Measurements from ENCODE around the gene TOMM20. TPM values are rescaled to one million over a fixed set of nuclear protein-coding genes. Genes with fewer than 3 reads are reported as not detected.
"Not testable (repeated sequence)": the region's sequence is repeated elsewhere in the genome, so short reads cannot be mapped to it uniquely, and the experiment has no call there.

The TOMM20 gene
- total RNA-seq, 1 experiment from 2014 or later, result 184 TPM

DNA sequence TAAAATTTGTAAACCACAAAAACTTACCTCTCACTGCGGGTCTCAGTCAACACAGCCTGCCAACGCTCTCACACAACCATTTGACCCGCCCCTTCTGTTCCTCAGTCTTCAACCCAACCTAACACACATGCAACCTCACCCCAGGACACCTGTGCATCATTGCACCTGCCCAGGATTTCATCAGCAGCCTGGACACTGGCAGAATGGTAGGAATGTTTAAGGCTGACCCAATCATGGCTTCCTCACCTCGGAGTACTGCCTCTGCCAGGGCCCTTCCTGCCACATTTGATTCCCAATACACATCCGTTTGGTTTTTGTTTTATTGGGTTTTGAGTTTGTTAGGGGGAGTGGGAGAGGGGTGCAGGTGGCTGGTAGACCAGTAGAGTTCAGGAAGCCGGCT, 40.7 kb downstream of the TOMM20 start:
- Histone ChIP-seq H3K4me2 (ENCODE audit: low read length) (no peak overlapping the region), H3K27me3 (ENCODE audit: insufficient read depth, low read length) (no peaks in the 10 kb centered on the region), H3K4me1 (ENCODE audit: control insufficient read depth in 1 of 2, insufficient read depth in 2 of 2, low read length in 2 of 2) (peaks cover 4 to 10% of the 10 kb centered on the region in 2 experiments; a peak in 3 of 4 replicates), H3K9me2 (ENCODE audit: insufficient read depth) (no peaks in the 10 kb centered on the region), H4K20me1 (ENCODE audit: insufficient read depth) (no peaks in the 10 kb centered on the region), H3K36me3 (ENCODE audit: control insufficient read depth in 1 of 2, insufficient read depth in 2 of 2, low read length in 2 of 2) (no peaks in the 10 kb centered on the region), H2AFZ (ENCODE audit: low read depth, low read length, poor library complexity, severe bottlenecking) (no peak overlapping the region), H3K9ac (ENCODE audit: low read length) (no peak overlapping the region), H3K9me3 (ENCODE audit: control insufficient read depth in 1 of 2, insufficient read depth in 1 of 2, low read depth in 1 of 2, low read length in 2 of 2) (no peaks in the 10 kb centered on the region), H3K79me2 (ENCODE audit: insufficient read depth, low read length) (no peaks in the 10 kb centered on the region), H3K27ac (ENCODE audit: low read depth, low read length) (no peak overlapping the region), H3K4me3 (replicated peaks in 1 of 2; ENCODE audit: low read depth in 1 of 2, low read length in 2 of 2) (no peak overlapping the region)
- BruUV-seq (replicated peaks), result no TSS peak
- no peak for ATAC-seq
- no peak for DNase-seq (ENCODE audit: low read depth, low spot score)
- ChIA-PET POLR2A (no interaction called here), RAD21 (ENCODE audit: low non-redundant PET in 1 of 2, low total read pairs in 2 of 2, uncharacterized antibody in 2 of 2, unreplicated experiment in 2 of 2) (no interaction called here), CTCF (no interaction called here)
- TF ChIP-seq POLR2AphosphoS5 (IDR thresholded peaks at IDR 0.05; ENCODE audit: low read depth, low read length) (no peak), CBX3 (IDR thresholded peaks at IDR 0.05; ENCODE audit: low read depth) (no peak), EZH2 (IDR thresholded peaks at IDR 0.05) (no peak), FOSL1 (IDR thresholded peaks at IDR 0.05; ENCODE audit: low read depth) (no peak), SRF (IDR thresholded peaks at IDR 0.05; ENCODE audit: low read depth) (no peak), ZNF274 (IDR thresholded peaks at IDR 0.05; ENCODE audit: low read depth, low read length) (no peak), SP1 (IDR thresholded peaks at IDR 0.05; ENCODE audit: low read depth) (no peak), MAX (IDR thresholded peaks at IDR 0.05) (no peak), JUND (IDR thresholded peaks at IDR 0.05) (no peak), EZH2phosphoT487 (IDR thresholded peaks at IDR 0.05; ENCODE audit: borderline replicate concordance) (no peak), REST (IDR thresholded peaks at IDR 0.05; ENCODE audit: low read depth) (no peak), RAD21 (IDR thresholded peaks at IDR 0.05; ENCODE audit: low read depth) (no peak), SIN3A (IDR thresholded peaks at IDR 0.05; ENCODE audit: low read depth) (no peak), ZFX (IDR thresholded peaks at IDR 0.05) (no peak)
- TF ChIP-seq, protein P1, sequence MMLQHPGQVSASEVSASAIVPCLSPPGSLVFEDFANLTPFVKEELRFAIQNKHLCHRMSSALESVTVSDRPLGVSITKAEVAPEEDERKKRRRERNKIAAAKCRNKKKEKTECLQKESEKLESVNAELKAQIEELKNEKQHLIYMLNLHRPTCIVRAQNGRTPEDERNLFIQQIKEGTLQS (IDR thresholded peaks at IDR 0.05), result no peak
- intact Hi-C loops (cut with micrococcal nuclease), result loop anchor here (10.0 kb wide), 1 partner anchor 973 kb away; no protein-coding TSS in a partner anchor

DNA sequence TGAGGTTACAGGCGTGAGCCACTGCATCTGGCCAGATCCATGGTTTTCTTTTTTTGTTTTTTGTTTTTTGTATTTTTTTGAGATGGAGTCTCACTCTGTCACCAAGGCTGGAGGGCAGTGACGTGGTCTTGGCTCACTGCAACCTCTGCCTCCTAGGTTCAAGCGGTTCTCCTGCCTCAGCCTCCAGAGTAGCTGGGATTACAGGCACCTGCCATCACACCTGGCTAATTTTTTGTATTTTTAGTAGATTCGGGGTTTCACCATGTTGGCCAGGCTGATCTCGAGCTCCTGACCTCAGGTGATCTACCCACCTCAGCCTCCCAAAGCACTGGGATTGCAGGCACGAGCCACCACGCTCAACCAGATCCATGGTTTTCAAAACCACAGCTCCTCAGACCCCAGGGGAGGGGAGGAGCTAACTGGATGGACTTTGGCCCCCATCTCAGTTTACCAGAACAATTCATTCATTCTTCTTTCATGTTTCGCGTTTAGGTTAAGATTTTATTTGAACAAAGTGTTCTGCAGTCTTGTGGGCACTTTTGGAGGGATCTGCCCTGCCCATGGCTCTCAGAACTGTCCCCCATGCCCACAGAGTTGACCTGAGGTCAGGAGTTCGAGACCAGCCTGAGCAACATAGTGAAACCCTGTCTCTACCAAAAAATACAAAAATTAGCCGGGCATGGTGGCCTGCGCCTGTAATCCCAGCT, 43.1 kb downstream of the TOMM20 start:
- H3K27me3 ChIP-seq (ENCODE audit: insufficient read depth, low read length); H3K9me3 ChIP-seq (ENCODE audit: control insufficient read depth in 1 of 2, insufficient read depth in 1 of 2, low read depth in 1 of 2, low read length in 2 of 2); H3K4me2 ChIP-seq (ENCODE audit: low read length); ATAC-seq; H3K9ac ChIP-seq (ENCODE audit: low read length); H3K4me3 ChIP-seq (replicated peaks in 1 of 2; ENCODE audit: low read depth in 1 of 2, low read length in 2 of 2); H2AFZ ChIP-seq (ENCODE audit: low read depth, low read length, poor library complexity, severe bottlenecking); BruUV-seq (replicated peaks); CTCF ChIA-PET; RAD21 ChIA-PET (ENCODE audit: low non-redundant PET in 1 of 2, low total read pairs in 2 of 2, uncharacterized antibody in 2 of 2, unreplicated experiment in 2 of 2); H3K79me2 ChIP-seq (ENCODE audit: insufficient read depth, low read length); H3K9me2 ChIP-seq (ENCODE audit: insufficient read depth); H3K36me3 ChIP-seq (ENCODE audit: control insufficient read depth in 1 of 2, insufficient read depth in 2 of 2, low read length in 2 of 2); DNase-seq (ENCODE audit: low read depth, low spot score); H3K27ac ChIP-seq (ENCODE audit: low read depth, low read length); POLR2A ChIA-PET; H3K4me1 ChIP-seq (ENCODE audit: control insufficient read depth in 1 of 2, insufficient read depth in 2 of 2, low read length in 2 of 2); H4K20me1 ChIP-seq (ENCODE audit: insufficient read depth): not testable (repeated sequence)
- intact Hi-C loops (cut with micrococcal nuclease), result loop anchor here (10.0 kb wide), 1 partner anchor 971 kb away; no protein-coding TSS in a partner anchor
